Adrenal gland (tissue), 12 donors: ENCODE measurements around the gene ARF3. TPM values are rescaled to one million over a fixed set of nuclear protein-coding genes. Genes with fewer than 3 reads are reported as not detected.

ENCODE experiments used
- DNase-seq, 7 donors: peaks; one replicate each; pipeline ENCODE4 v3.0.0-alpha.2; 2019 to 2020
- H3K27ac ChIP-seq, 5 donors: fragments of 200-600 bp; sonication (generic) in 4 of 5; 1 replicate in 3 of 5; 2 replicates in 2 of 5; pipeline versions ENCODE4 v1.5.1 to v1.8.0; 2016 to 2020; ENCODE audit warnings: mild to moderate bottlenecking in 1 of 5
- H3K27me3 ChIP-seq: fragments of 200-600 bp; 2 replicates; pipeline ENCODE4 v1.8.0; 2021
- H3K36me3 ChIP-seq, 2 donors: fragments of 200-600 bp; replicated peaks in 1 of 2; 1 replicate in 1 of 2; 2 replicates in 1 of 2; pipeline versions ENCODE4 v1.5.1 to v1.8.0; 2018 to 2022
- H3K4me1 ChIP-seq, 2 donors: fragments of 200-600 bp; replicated peaks in 1 of 2; 1 replicate in 1 of 2; 2 replicates in 1 of 2; pipeline versions ENCODE4 v1.5.1 to v1.8.0; 2018 to 2021
- H3K4me3 ChIP-seq, 4 donors: fragments of 200-600 bp; sonication (generic) in 3 of 4; one replicate each; pipeline ENCODE4 v1.5.1; 2016 to 2018
- H3K9me3 ChIP-seq, 3 donors: fragments of 200-600 bp; sonication (generic) in 1 of 3; replicated peaks in 1 of 3; 1 replicate in 2 of 3; 2 replicates in 1 of 3; pipeline versions ENCODE4 v1.5.1 to v1.8.0; 2016 to 2021
- POLR2A ChIP-seq, 2 donors: fragments of 450-650 bp; IDR thresholded peaks; one replicate each; pipeline ENCODE4 v1.6.1; 2017; ENCODE audit warnings: antibody characterized with exemption in 2 of 2, mild to moderate bottlenecking in 2 of 2, moderate library complexity in 1 of 2
- WGBS, 4 donors: extraction: QIAGEN DNeasy Blood & Tissue Kit in 2 of 4; methylation state at CpG; one replicate each; pipeline versions ENCODE4 v1.1.5 to v1.1.7; 2013 to 2017; 5-methylcytosine and 5-hydroxymethylcytosine counted together
- intact Hi-C, 2 donors: fragments of 100-400 bp; cut with DNase I; formaldehyde crosslinking; loops; one replicate each; pipeline versions ENCODE4 v1.14.1 to v1.15.0; 2022 to 2023
- polyA plus RNA-seq, 3 donors: library from polyadenylated mRNA; stranded (reverse); fragments of 200-250 nt in 2 of 3; fragments of 350-450 nt in 1 of 3; fragmentation: Illumina TruSeq in 1 of 3; extraction: RNeasy Lipid Tissue Mini Kit (QIAGEN cat#74804) in 1 of 3; gene quantifications; one replicate each; pipeline ENCODE4 v1.2.3, GENCODE V29; 2013 to 2014
- total RNA-seq, 9 donors: library from RNA; depleted of rRNA in 4 of 9; stranded (reverse); fragments of >200 nt in 4 of 9; fragments of 120-200 nt in 1 of 9; fragmentation: NEBNext Ultra II Directional in 1 of 9; extraction: Animal tissue kit (Norgen Biotek cat#: 25700) in 1 of 9; gene quantifications; one replicate each; pipeline versions ENCODE4 v1.1.0 to v1.2.4, GENCODE V29; 2013 to 2023
- TF ChIP-seq, protein P1 (sequence below), 6 experiments: fragments of 450-650 bp in 4 of 6; fragments of 200-600 bp in 2 of 6; sonication (generic) in 1 of 6; IDR thresholded peaks; 1 replicate in 5 of 6; 2 replicates in 1 of 6; pipeline versions ENCODE4 v1.5.1 to v1.8.0; 2016 to 2021; ENCODE audit warnings: antibody characterized with exemption in 6 of 6, mild to moderate bottlenecking in 2 of 6, moderate library complexity in 1 of 6
- donor health status: healthy with polysubstance abuse.
- donor health status: Bipolar disorder and iron deficiency.
- donor health status: DM: yes; HTN: yes; CAD: no.
- donor health status: DM: no; HTN: no; CAD: no.
- donor health status: DM: no; HTN: no; CAD: no.
- donor health status: DM: yes; HTN: yes; CAD: no.

ARF3 gene
- total and polyA plus RNA-seq, 12 donors = 55.2 to 237 (median 105) TPM

DNA sequence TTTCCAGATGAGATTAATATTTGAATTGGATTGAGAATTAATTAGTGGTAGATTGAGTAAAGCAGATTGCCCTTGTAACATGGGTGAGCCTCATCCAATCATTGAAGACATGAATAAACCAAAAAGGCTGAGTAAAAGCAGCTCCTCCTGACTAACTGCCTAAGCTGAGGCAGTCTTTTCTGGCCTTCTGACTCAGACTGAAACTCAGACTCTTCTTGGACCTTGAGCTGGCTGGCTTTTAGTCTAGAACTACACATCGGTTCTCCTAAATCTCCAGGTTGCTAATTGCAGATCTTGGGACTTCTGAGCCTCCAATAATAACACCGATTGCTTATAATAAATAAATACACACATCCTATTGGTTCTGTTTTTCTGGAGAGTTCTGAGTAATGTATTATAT is 56.0 kb downstream of the ARF3 start:
- Histone ChIP-seq H3K4me1 (no peaks in the 10 kb centered on the region), H3K27me3 (no peaks in the 10 kb centered on the region), H3K27ac (no peak overlapping the region), H3K4me3 (no peak overlapping the region), H3K36me3 (no peaks in the 10 kb centered on the region), H3K9me3 (no peaks in the 10 kb centered on the region)
- intact Hi-C loops = no loop called here
- TF ChIP-seq POLR2A (IDR thresholded peaks at IDR 0.05) = no peak
- TF ChIP-seq, protein P1, sequence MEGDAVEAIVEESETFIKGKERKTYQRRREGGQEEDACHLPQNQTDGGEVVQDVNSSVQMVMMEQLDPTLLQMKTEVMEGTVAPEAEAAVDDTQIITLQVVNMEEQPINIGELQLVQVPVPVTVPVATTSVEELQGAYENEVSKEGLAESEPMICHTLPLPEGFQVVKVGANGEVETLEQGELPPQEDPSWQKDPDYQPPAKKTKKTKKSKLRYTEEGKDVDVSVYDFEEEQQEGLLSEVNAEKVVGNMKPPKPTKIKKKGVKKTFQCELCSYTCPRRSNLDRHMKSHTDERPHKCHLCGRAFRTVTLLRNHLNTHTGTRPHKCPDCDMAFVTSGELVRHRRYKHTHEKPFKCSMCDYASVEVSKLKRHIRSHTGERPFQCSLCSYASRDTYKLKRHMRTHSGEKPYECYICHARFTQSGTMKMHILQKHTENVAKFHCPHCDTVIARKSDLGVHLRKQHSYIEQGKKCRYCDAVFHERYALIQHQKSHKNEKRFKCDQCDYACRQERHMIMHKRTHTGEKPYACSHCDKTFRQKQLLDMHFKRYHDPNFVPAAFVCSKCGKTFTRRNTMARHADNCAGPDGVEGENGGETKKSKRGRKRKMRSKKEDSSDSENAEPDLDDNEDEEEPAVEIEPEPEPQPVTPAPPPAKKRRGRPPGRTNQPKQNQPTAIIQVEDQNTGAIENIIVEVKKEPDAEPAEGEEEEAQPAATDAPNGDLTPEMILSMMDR (IDR thresholded peaks at IDR 0.05) = no peak
- DNase-seq = peak in 2 of 7 donors; percentile 7 to 14
- WGBS, 4 donors = 61 to 74% (median 71%) methylated on average over 2 of the region's 2 CpGs

- Histone ChIP-seq H3K4me1 (no peaks in the 10 kb centered on the region), H3K27me3 (no peaks in the 10 kb centered on the region), H3K4me3 (no peak overlapping the region), H3K9me3 (no peaks in the 10 kb centered on the region), H3K36me3 (no peaks in the 10 kb centered on the region), H3K27ac (no peak overlapping the region)
- no peak for DNase-seq
- WGBS, 4 donors = 56 to 76% (median 58%) methylated on average over 2 of the region's 2 CpGs
- intact Hi-C loops = no loop called here
- no peak for TF ChIP-seq POLR2A (IDR thresholded peaks at IDR 0.05)
- TF ChIP-seq, protein P1 (IDR thresholded peaks at IDR 0.05) = no peak
Observed at GRCh38 chr12:48899651-48900050, 57.6 kb downstream of the ARF3 start.

DNA sequence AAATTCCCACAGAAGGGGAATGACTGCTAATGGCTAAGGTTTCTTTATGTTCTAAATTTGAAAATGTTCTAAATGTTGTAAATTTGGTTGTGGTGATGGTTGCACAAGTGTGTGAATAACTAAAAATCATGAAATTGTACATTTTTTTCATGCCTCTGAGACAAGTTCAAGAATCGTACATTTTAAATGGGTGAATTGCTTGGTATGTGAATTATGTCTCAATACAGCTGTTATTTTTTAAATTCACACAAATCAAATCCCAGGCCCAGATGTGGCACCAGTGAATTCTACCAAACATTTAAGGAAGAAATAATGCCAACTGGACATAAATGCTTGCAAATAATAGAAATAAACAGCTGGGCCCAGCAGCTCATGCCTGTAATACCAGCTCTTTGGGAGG is 63.0 kb downstream of the ARF3 start:
- Histone ChIP-seq H3K27ac (no peak overlapping the region), H3K4me3 (no peak overlapping the region), H3K4me1 (peaks cover 0 to 9% of the 10 kb centered on the region in 2 donors), H3K27me3 (peaks cover 6% of the 10 kb centered on the region), H3K9me3 (no peaks in the 10 kb centered on the region), H3K36me3 (no peaks in the 10 kb centered on the region)
- 61 to 78% (median 73%) methylated on average over 1 of the region's 1 CpG for WGBS, 4 donors
- no peak for DNase-seq
- intact Hi-C loops = no loop called here
- TF ChIP-seq POLR2A (IDR thresholded peaks at IDR 0.05) = no peak
- TF ChIP-seq, protein P1 (IDR thresholded peaks at IDR 0.05) = no peak

GRCh38 chr12:48890657-48891418 is 66.4 kb downstream of the ARF3 start:
- WGBS, 4 donors = 6 to 9% (median 7%) methylated on average over 28 to 37 of the region's 37 CpGs
- TF ChIP-seq, protein P1 (IDR thresholded peaks at IDR 0.05) = peak; percentile 86 to 93 (median 88)
- TF ChIP-seq POLR2A (IDR thresholded peaks at IDR 0.05) = no peak
- DNase-seq = peak; percentile 63 to 89 (median 76)
- H3K27ac ChIP-seq = no peak overlapping the region
- H3K4me1 ChIP-seq = peaks cover 0 to 9% of the 10 kb centered on the region in 2 donors
- H3K9me3 ChIP-seq = no peaks in the 10 kb centered on the region
- H3K27me3 ChIP-seq = peaks cover 6% of the 10 kb centered on the region
- intact Hi-C loops = loop anchor here in 1 of 2 donors (1.0 kb wide), 1 partner anchor 34 kb away; no protein-coding TSS in a partner anchor
- H3K4me3 ChIP-seq = peak overlapping the region in 1 of 4 donors; percentile 24
- no peaks in the 10 kb centered on the region for H3K36me3 ChIP-seq
